Mesenteric fat pad (tissue), 1 donor: ENCODE measurements around the gene SBNO1. TPM values are rescaled to one million over a fixed set of nuclear protein-coding genes. Genes with fewer than 3 reads are reported as not detected.
A peak's percentile ranks its signal among the peaks of the same experiment; 100 is the strongest.
"Not testable (repeated sequence)": the region's sequence is repeated elsewhere in the genome, so short reads cannot be mapped to it uniquely, and the experiment has no call there.

Experiments
- DNase-seq: peaks from one replicate; pipeline ENCODE4 v3.0.0-alpha.2; 2020; ENCODE audit warnings: low spot score
- total RNA-seq: library from RNA; stranded (reverse); fragmentation: NEBNext Ultra II Directional; extraction: Animal tissue kit (Norgen Biotek cat#: 25700); gene quantifications from one replicate; pipeline ENCODE4 v1.2.1, GENCODE V29; 2021
- donor health status: DM: yes; HTN: yes; CAD: no.

The SBNO1 gene
- total RNA-seq, 1 donor from 2014 or later, result 28.5 TPM

GRCh38 chr12:123388951-123389559, 24.4 kb upstream of the SBNO1 start:
- no peak for DNase-seq

DNA sequence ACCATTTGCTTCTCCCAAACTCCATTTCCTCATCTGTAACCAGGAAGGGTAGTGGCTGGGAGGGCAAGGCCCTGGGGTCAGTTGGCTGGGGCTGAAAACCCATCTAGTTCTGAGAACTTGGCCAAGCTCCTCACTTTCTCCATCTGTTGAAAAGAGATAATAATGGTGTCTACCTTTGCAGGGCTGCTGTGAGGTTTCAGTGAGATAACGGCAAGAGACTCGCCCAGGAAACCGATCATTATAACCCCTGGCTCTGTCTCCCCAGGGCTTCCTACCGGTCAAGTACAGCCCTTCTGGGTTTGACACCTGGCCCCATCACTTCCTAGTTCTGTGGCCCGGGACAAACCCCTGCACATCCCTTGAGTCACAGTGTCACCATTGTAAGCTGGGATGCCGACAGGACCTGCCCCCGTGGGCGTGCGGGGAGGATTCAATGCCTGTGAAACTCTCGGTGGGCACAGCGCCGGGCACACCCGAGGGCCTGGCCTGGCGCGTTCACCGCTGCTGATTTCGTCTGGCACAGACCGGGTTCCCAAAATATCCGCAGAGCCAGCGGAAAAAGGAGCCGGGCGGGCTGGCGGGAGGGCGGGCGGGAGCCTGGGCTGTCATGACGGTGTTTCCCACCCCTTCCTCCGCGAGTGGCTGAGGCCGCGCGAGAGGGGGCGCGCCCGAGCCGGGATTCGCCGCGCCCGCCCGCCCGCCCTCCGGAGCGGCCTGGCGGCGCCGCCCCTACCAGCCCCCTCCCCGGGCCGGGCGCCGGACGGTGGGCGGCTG, 23.7 kb upstream of the SBNO1 start:
- DNase-seq, result peak; percentile 94

DNA sequence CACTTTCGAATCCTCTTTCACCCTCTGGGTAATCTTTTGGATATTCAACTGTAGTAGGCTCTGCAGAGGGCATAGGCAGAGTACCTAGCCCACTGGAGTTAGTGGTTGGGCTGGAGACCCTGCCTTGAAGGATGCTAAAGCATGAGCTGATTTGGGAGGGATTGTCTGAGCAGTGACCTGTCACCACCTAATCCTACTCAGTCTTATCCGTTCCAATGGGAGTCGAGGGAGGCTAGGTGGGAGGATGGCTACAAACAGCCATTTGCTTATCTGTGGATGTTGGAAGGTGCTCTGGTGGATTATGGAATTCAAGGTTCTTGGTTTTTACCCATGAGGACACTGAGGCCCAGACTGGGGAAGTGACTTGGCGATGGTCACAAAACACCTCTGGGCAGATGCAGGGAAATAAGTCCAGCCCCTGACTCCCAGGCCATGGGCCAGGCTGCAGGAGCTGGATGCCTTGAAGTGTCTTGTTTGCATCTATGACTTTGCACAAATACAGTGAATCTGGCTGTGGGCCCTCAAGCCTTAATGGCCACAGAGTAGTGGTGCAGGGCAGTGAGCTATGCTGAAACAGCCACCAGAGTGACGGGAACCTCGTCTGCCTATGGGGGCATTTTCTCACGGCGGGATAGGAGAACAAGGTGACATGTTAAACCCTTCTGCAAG, 23.0 kb upstream of the SBNO1 start:
- DNase-seq, result no peak

DNA sequence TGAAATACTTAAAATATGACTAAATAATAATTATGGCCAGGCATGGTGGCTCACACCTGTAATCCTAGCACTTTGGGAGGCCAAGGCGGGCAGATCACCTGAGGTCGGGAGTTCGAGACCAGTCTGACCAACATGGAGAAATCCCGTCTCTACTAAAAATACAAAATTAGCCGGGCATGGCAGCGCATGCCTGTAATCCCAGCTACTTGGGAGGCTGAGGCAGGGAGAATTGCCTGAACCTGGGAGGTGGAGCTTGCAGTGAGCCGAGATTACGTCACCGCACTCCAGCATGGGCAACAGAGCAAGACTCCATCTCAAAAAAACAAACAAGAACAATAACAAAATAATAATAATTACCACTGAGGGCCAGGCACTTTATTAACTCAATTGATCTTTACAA, 20.9 kb upstream of the SBNO1 start:
- not testable (repeated sequence) for DNase-seq

- DNase-seq, result no peak
These were observed 20.3 kb upstream of the SBNO1 start for GRCh38 chr12:123384994-123385376.

DNA sequence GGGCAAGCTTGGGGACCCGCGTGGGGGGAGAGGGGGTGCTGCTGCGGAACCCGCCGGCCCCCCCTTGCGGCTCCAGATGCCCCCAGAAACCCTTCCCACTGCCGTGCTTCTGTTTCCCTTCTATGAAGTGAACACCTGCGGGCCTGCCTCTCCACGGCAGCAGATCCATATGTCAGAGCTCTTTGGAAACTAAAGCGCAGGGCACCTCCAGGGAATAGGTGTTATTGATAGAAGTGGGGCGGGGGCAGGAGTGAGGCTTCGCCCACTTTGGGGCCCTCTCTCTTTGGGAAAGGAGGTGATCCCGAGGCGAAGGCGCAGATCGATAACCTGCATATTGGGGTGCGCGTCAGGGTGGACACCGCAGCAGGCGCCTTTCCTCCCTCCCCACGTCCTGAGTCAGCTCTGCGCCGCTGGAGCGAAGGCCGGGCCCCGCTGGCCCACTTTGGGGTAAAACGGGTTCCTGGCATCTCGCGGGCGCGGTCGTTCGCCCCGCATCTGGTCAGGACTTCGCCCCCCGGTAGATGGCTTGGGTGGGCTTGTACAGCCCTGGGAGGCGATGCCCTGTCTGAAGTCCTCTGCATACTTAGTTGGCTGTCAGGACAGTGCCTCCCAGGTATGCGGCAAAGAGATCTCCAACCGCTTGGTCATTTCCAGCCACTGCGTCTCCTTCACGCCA, 19.8 kb upstream of the SBNO1 start:
- no peak for DNase-seq

- DNase-seq, result no peak
These were observed 18.0 kb upstream of the SBNO1 start for GRCh38 chr12:123382684-123383083.

GRCh38 chr12:123379391-123379790, 14.7 kb upstream of the SBNO1 start:
- DNase-seq, result no peak

GRCh38 chr12:123372415-123372814, 7.8 kb upstream of the SBNO1 start:
- not testable (repeated sequence) for DNase-seq

DNA sequence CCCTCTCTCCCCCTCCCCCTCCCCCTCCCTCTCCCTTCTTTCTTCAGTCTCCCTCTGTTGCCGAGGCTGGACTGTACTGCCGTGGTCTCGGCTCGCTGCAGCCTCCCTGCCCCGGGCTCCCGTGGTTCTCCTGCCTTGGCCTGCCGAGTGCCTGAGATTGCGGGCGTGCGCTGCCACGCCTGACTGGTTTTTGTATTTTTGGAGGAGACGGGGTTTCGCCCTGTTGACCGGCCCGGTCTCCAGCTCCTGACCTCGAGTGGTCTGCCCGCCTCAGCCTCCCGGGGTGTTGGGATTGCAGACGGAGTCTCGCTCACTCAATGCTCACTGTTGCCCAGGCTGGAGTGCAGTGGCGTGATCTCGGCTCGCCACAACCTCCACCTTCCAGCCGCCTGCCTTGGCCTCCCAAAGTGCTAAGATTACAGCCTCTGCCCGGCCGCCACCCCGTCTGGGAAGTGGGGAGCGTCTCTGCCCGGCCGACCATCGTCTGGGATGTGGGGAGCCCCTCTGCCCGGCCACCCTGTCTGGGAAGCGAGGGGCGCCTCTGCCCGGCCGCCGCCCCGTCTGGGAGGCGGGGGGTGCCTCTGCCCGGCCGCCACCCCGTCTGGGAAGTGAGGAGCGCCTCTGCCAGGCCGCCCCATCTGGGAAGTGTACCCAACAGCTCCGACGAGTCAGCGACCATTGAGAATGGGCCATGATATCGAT, 7.2 kb upstream of the SBNO1 start:
- not testable (repeated sequence) for DNase-seq

- DNase-seq, result no peak
These were observed 4.6 kb upstream of the SBNO1 start for GRCh38 chr12:123369229-123369628.

DNA sequence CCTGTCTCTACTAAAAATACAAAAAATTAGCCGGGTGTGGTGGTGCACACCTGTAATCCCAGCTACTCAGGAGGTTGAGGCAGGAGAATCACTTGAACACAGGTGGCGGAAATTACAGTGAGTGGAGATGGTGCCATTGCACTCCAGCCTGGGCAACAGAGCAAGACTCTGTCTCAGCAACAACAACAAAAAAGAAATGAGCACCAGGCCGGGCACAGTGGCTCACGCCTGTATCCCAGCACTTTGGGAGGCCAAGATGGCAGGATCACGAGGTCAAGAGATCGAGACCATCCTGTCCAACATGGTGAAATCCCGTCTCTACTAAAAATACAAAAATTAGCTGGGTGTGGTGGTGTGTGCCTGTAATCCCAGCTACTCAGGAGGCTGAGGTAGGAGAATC, 3.8 kb upstream of the SBNO1 start:
- not testable (repeated sequence) for DNase-seq

- DNase-seq, result no peak
These were observed 2.9 kb upstream of the SBNO1 start for GRCh38 chr12:123367511-123367910.

DNA sequence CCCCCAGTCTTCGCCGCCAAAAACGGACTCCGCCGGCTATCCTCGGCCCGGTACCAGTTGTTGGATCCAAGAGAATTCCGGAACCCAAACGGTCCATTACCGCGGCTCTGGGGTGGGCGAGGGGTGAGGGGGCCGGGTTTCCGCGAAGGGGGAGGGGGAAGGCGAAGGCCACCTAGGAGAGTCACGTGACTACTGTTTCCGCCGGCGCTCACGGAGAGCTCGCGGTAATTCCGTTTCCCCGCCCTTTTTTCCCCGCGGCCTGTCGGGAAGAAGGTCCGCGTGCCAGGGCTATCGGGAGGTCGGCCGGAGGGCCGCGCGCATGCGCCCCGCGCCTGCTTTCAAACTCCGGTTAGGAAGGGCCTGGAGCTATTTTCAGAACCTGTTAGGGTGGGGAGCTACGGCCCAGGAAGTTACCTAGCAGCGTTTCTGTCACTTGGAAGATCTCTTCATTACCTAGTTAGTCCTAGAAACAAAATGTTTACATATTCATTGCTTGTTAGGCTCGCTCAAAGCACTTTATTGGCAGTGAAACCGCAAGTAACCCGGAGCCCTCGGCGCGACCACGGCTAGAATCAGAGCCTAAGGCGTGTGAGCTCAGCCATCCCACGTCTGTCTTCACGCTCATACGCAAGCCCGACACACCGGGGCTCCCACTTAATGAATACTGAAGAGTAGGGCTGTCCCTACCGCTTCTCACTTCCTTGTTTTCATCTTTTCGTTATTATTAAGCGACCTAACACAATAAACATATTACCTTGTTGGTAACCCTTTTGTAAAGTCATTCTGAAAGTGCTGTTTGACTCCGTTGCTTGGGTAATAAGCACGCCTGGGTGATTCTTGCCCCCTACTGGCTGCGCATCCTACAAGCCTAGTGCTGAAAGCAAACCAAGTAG, 624 bp upstream of the SBNO1 start:
- DNase-seq, result peak; percentile 99

GRCh38 chr12:123363740-123364531, 711 bp downstream of the SBNO1 start:
- DNase-seq, result no peak

GRCh38 chr12:123363390-123363739, 1.3 kb downstream of the SBNO1 start:
- DNase-seq, result no peak

- DNase-seq, result no peak
These were observed 6.6 kb downstream of the SBNO1 start for GRCh38 chr12:123358035-123358434.

DNA sequence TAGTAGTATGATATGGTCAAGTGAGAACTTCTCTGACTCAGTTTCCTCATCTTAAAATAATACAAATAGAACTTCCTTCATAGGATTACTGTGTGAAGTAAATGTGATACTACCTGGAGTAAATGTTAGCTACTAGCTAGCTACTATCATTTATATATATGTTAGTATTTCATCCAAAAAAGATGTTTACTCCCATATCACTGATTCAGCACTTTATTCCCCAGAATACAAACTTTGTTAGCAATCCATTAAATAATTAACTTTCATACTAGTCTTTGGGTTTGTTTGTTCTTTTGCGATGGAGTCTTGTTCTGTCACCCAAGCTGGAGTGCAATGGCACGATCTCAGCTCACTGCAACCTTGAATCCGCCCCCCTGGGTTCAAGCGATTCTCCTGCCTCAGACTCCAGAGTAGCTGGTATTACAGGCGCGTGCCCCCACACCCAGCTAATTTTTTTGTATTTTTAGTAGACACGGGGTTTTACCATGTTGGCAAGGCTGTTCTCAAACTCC, 8.4 kb downstream of the SBNO1 start:
- peak; percentile 45 for DNase-seq

DNA sequence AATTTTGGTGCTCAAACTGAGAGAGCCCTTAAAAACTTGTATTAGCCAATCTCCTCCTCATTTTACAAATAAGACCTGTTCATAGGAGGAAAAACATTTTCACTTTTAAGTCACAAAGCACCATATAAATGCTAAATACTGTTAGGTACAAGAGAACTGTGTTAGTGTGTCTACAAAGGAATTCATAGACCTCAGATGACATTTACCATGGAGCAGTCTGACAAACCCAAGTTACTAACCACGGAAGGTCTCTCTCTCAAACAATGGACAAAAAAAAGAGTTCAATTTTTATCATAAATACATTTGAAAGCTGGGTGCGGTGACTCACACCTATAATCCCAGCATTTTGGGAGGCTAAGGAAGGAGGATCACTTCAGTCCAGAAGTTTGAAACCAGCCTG, 10.0 kb downstream of the SBNO1 start:
- no peak for DNase-seq
